ENCODE data around the gene ABL1. TPM values are rescaled to one million over a fixed set of nuclear protein-coding genes. Genes with fewer than 3 reads are reported as not detected.

Gene ABL1
- total and polyA plus RNA-seq, 2 of the 13 experiments (the other 11 are each of a cell fraction or from before 2014, with no cell fraction given) = 10.8 to 20.4 TPM

DNA sequence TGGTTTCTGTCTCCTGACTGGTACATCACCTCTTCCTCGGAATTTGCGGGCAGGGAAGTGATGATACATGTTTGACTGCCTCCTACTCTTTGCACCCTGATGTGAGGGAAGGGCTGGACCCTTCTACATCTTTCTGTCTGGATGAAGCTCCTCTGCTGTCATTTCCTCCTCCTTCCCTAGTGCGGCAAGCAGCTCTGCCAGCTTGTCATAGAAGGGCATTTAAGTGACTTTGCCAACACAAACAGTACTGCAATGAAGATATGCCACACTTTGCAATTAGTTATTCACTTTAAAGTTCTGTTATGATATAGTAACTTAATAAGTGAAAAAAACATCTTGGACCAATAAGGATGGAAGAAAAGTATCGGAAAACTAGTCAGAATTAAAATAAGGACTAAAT lies 48.5 kb upstream of the ABL1 start:
- Histone ChIP-seq H4K20me1 (ENCODE audit: insufficient read depth, low read length) (no peaks in the 10 kb centered on the region), H3K4me3 (replicated peaks in 1 of 3; ENCODE audit: insufficient read depth in 1 of 3, low read depth in 2 of 3, low read length in 3 of 3) (no peak overlapping the region), H3K9me3 (ENCODE audit: low read length) (peaks cover 18% of the 10 kb centered on the region), H3K79me2 (ENCODE audit: insufficient read depth, low read length) (peaks cover 4% of the 10 kb centered on the region), H3K36me3 (replicated peaks in 1 of 2; ENCODE audit: control insufficient read depth in 1 of 2, insufficient read depth in 2 of 2, low read length in 2 of 2) (no peaks in the 10 kb centered on the region; a peak in 1 of 5 replicates), H3K4me1 (ENCODE audit: insufficient read depth, low read length) (peaks cover 7% of the 10 kb centered on the region; the same call in 1 of the 2 replicates), H3K27me3 (ENCODE audit: control insufficient read depth in 1 of 2, insufficient read depth in 2 of 2, low read length in 2 of 2) (no peaks in the 10 kb centered on the region), H3K27ac (ENCODE audit: extremely low read length, insufficient read depth, low read length) (no peak overlapping the region), H3K4me2 (ENCODE audit: low read depth, low read length) (no peak overlapping the region), H2AFZ (ENCODE audit: low read length) (no peak overlapping the region), H3K9ac (ENCODE audit: insufficient read depth, low read depth, low read length) (no peak overlapping the region)
- BruUV-seq (replicated peaks) = no TSS peak
- ChIA-PET POLR2A (no interaction called here), CTCF (ENCODE audit: low intra/inter-chr PET ratio, low total read pairs) (no interaction called here)
- in situ Hi-C loops (cut with HindIII; ENCODE audit: extremely low pct_ligation_motif_present, low pct_unique_long_range_greater_than_20kb) = no loop called here
- no peak for DNase-seq (ENCODE audit: low spot score)
- ATAC-seq = no peak
- intact Hi-C loops (cut with micrococcal nuclease; ENCODE audit: unreplicated experiment) = loop anchor here (5.0 kb wide), 1 partner anchor 34 kb away; no protein-coding TSS in a partner anchor
- FAIRE-seq = no peak
- WGBS (ENCODE audit: low lambda C conversion rate) = 95% methylated on average over 4 of the region's 4 CpGs
- TF ChIP-seq, protein P1, sequence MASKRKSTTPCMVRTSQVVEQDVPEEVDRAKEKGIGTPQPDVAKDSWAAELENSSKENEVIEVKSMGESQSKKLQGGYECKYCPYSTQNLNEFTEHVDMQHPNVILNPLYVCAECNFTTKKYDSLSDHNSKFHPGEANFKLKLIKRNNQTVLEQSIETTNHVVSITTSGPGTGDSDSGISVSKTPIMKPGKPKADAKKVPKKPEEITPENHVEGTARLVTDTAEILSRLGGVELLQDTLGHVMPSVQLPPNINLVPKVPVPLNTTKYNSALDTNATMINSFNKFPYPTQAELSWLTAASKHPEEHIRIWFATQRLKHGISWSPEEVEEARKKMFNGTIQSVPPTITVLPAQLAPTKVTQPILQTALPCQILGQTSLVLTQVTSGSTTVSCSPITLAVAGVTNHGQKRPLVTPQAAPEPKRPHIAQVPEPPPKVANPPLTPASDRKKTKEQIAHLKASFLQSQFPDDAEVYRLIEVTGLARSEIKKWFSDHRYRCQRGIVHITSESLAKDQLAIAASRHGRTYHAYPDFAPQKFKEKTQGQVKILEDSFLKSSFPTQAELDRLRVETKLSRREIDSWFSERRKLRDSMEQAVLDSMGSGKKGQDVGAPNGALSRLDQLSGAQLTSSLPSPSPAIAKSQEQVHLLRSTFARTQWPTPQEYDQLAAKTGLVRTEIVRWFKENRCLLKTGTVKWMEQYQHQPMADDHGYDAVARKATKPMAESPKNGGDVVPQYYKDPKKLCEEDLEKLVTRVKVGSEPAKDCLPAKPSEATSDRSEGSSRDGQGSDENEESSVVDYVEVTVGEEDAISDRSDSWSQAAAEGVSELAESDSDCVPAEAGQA (IDR thresholded peaks at IDR 0.05; ENCODE audit: low read depth) = no peak
- TF ChIP-seq, protein P1 (CRISPR knock-in tag; IDR thresholded peaks at IDR 0.05; ENCODE audit: borderline replicate concordance) = no peak
- TF ChIP-seq MAZ (IDR thresholded peaks at IDR 0.05; ENCODE audit: borderline replicate concordance, low read depth, low read length) (no peak), MAZ (CRISPR knock-in tag; IDR thresholded peaks at IDR 0.05; ENCODE audit: low read depth) (no peak), TCF7L2 (IDR thresholded peaks at IDR 0.05; ENCODE audit: low read depth, low read length) (no peak), ZNF143 (CRISPR knock-in tag; IDR thresholded peaks at IDR 0.05) (no peak), ZNF670 (CRISPR knock-in tag; IDR thresholded peaks at IDR 0.05; ENCODE audit: borderline replicate concordance) (no peak), RFXANK (CRISPR knock-in tag; IDR thresholded peaks at IDR 0.05) (no peak), GFI1 (CRISPR knock-in tag; IDR thresholded peaks at IDR 0.05; ENCODE audit: borderline replicate concordance) (no peak), TBP (CRISPR knock-in tag; IDR thresholded peaks at IDR 0.05) (no peak)
- TF ChIP-seq, protein P2, sequence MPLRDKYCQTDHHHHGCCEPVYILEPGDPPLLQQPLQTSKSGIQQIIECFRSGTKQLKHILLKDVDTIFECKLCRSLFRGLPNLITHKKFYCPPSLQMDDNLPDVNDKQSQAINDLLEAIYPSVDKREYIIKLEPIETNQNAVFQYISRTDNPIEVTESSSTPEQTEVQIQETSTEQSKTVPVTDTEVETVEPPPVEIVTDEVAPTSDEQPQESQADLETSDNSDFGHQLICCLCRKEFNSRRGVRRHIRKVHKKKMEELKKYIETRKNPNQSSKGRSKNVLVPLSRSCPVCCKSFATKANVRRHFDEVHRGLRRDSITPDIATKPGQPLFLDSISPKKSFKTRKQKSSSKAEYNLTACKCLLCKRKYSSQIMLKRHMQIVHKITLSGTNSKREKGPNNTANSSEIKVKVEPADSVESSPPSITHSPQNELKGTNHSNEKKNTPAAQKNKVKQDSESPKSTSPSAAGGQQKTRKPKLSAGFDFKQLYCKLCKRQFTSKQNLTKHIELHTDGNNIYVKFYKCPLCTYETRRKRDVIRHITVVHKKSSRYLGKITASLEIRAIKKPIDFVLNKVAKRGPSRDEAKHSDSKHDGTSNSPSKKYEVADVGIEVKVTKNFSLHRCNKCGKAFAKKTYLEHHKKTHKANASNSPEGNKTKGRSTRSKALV (CRISPR knock-in tag; IDR thresholded peaks at IDR 0.05) = no peak
- TF ChIP-seq, protein P3, sequence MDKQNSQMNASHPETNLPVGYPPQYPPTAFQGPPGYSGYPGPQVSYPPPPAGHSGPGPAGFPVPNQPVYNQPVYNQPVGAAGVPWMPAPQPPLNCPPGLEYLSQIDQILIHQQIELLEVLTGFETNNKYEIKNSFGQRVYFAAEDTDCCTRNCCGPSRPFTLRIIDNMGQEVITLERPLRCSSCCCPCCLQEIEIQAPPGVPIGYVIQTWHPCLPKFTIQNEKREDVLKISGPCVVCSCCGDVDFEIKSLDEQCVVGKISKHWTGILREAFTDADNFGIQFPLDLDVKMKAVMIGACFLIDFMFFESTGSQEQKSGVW (CRISPR knock-in tag; IDR thresholded peaks at IDR 0.05; ENCODE audit: borderline replicate concordance) = no peak
- TF ChIP-seq, protein P4, sequence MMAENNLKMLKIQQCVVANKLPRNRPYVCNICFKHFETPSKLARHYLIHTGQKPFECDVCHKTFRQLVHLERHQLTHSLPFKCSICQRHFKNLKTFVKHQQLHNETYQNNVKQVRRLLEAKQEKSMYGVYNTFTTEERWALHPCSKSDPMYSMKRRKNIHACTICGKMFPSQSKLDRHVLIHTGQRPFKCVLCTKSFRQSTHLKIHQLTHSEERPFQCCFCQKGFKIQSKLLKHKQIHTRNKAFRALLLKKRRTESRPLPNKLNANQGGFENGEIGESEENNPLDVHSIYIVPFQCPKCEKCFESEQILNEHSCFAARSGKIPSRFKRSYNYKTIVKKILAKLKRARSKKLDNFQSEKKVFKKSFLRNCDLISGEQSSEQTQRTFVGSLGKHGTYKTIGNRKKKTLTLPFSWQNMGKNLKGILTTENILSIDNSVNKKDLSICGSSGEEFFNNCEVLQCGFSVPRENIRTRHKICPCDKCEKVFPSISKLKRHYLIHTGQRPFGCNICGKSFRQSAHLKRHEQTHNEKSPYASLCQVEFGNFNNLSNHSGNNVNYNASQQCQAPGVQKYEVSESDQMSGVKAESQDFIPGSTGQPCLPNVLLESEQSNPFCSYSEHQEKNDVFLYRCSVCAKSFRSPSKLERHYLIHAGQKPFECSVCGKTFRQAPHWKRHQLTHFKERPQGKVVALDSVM (CRISPR knock-in tag; IDR thresholded peaks at IDR 0.05) = no peak

All from HepG2 (cell line).